Bronchial epithelial cell (primary cell): Measurements from ENCODE around the gene ZNF326. TPM values are rescaled to one million over a fixed set of nuclear protein-coding genes. Genes with fewer than 3 reads are reported as not detected.
"Not testable (repeated sequence)": the region's sequence is repeated elsewhere in the genome, so short reads cannot be mapped to it uniquely, and the experiment has no call there.

Experiments
- DNase-seq: peaks from one replicate; pipeline ENCODE4 v3.0.0-alpha.2; 2010; ENCODE audit warnings: low read depth
- FAIRE-seq: peaks from 2 replicates; lab custom pipeline; 2011; peaks lifted over from hg19 to GRCh38; lab: Jason Lieb, UNC
- H3K27me3 ChIP-seq: 2 replicates; pipeline ENCODE4 v1.5.1; 2011; ENCODE audit warnings: low read length; ENCODE audit not compliant: control insufficient read depth, insufficient read depth
- H3K36me3 ChIP-seq: 2 replicates; pipeline ENCODE4 v1.5.1; 2011; ENCODE audit warnings: low read length; ENCODE audit not compliant: control insufficient read depth, insufficient read depth
- H3K4me3 ChIP-seq: 2 replicates; pipeline ENCODE4 v1.5.1; 2011; ENCODE audit warnings: mild to moderate bottlenecking, low read depth, low read length, control low read depth
- CTCF ChIP-seq: IDR thresholded peaks from 2 replicates; pipeline ENCODE4 v1.5.1; 2011; ENCODE audit warnings: mild to moderate bottlenecking, moderate library complexity, low read length, control low read depth, inconsistent platforms; ENCODE audit not compliant: insufficient read depth, severe bottlenecking
- total RNA-seq: library from RNA; depleted of rRNA; stranded (reverse); fragments of >200 nt; gene quantifications from 2 replicates; pipeline ENCODE4 v1.2.1, GENCODE V29; 2014

ZNF326 gene
- total RNA-seq, 1 donor from 2014 or later = 5.5 TPM

- no peak for TF ChIP-seq CTCF
- no peak for FAIRE-seq
- peak; percentile 45 for DNase-seq
- H3K4me3 ChIP-seq = no peak overlapping the region
- no peaks in the 10 kb centered on the region for H3K27me3 ChIP-seq
- no peaks in the 10 kb centered on the region for H3K36me3 ChIP-seq
Observed at GRCh38 chr1:89978755-89979154, 16.2 kb upstream of the ZNF326 start.

GRCh38 chr1:89980605-89981004 is 14.3 kb upstream of the ZNF326 start:
- Histone ChIP-seq H3K4me3 (no peak overlapping the region), H3K27me3 (no peaks in the 10 kb centered on the region), H3K36me3 (no peaks in the 10 kb centered on the region)
- DNase-seq (no peak), FAIRE-seq (no peak)
- TF ChIP-seq CTCF = no peak

GRCh38 chr1:89982846-89983245 is 12.1 kb upstream of the ZNF326 start:
- H3K4me3 ChIP-seq, DNase-seq, H3K36me3 ChIP-seq, H3K27me3 ChIP-seq, FAIRE-seq: not testable (repeated sequence)

GRCh38 chr1:89984564-89985116 is 10.3 kb upstream of the ZNF326 start:
- H3K4me3 ChIP-seq, FAIRE-seq, DNase-seq, H3K36me3 ChIP-seq, H3K27me3 ChIP-seq: not testable (repeated sequence)

- Histone ChIP-seq H3K36me3 (no peaks in the 10 kb centered on the region), H3K27me3 (no peaks in the 10 kb centered on the region), H3K4me3 (no peak overlapping the region)
- no peak for FAIRE-seq
- no peak for TF ChIP-seq CTCF
- DNase-seq = no peak
Observed at GRCh38 chr1:89986020-89986419, 8.9 kb upstream of the ZNF326 start.

- DNase-seq = peak; percentile 76
- FAIRE-seq = no peak
- no peaks in the 10 kb centered on the region for H3K27me3 ChIP-seq
Observed at GRCh38 chr1:89987159-89987819, 7.6 kb upstream of the ZNF326 start.

More at GRCh38 chr1:89987159-89987819, 7.6 kb upstream of the ZNF326 start:
- H3K4me3 ChIP-seq = no peak overlapping the region
- TF ChIP-seq CTCF = peak; percentile 76
- H3K36me3 ChIP-seq = no peaks in the 10 kb centered on the region
